DOHH2 (cell line): ENCODE data around the gene CHCHD6.

Experiments used
- CTCF ChIP-seq: fragments of 200-600 bp; sonication (generic); IDR thresholded peaks from one replicate; pipeline ENCODE4 v1.5.1; 2014; ENCODE audit warnings: antibody characterized with exemption, mild to moderate bottlenecking, low read depth, low read length; ENCODE audit not compliant: poor library complexity, severe bottlenecking
- EZH2phosphoT487 ChIP-seq: fragments of 200-600 bp; sonication (generic); IDR thresholded peaks from 2 replicates; pipeline ENCODE4 v1.6.1; 2017; ENCODE audit warnings: borderline replicate concordance, mild to moderate bottlenecking, antibody characterized with exemption, low read length, moderate library complexity, mixed read lengths

GRCh38 chr3:126945171-126945721 is 241.2 kb downstream of the CHCHD6 start:
- peak; percentile 34 for TF ChIP-seq CTCF
- TF ChIP-seq EZH2phosphoT487, result no peak
